Uterus (tissue), 2 donors: ENCODE measurements around the gene CSAG1.
"Not testable (repeated sequence)": the region's sequence is repeated elsewhere in the genome, so short reads cannot be mapped to it uniquely, and the experiment has no call there.

ENCODE experiments used
- CTCF ChIP-seq, 4 experiments: fragments of 200-600 bp in 2 of 4; fragments of 450-650 bp in 2 of 4; sonication (generic) in 2 of 4; IDR thresholded peaks; one replicate each; pipeline ENCODE4 v1.5.1; 2016 to 2019; ENCODE audit warnings: antibody characterized with exemption in 4 of 4, mild to moderate bottlenecking in 2 of 4, moderate library complexity in 1 of 4
- POLR2A ChIP-seq, 2 donors: fragments of 450-650 bp; IDR thresholded peaks; one replicate each; pipeline ENCODE4 v1.6.1; 2016; ENCODE audit warnings: antibody characterized with exemption in 2 of 2, mild to moderate bottlenecking in 1 of 2, moderate library complexity in 1 of 2

- not testable (repeated sequence) for TF ChIP-seq CTCF, POLR2A (IDR thresholded peaks at IDR 0.05)
Observed at GRCh38 chrX:152758918-152759317, 25.4 kb upstream of the CSAG1 start, which contains the start of gene CSAG3.
